ENCODE measurements around the gene CCRL2. TPM values are rescaled to one million over a fixed set of nuclear protein-coding genes. Genes with fewer than 3 reads are reported as not detected.
"Not testable (repeated sequence)": the region's sequence is repeated elsewhere in the genome, so short reads cannot be mapped to it uniquely, and the experiment has no call there.

CCRL2 gene
- total RNA-seq, 1 donor from 2014 or later = 0.41 TPM

DNA sequence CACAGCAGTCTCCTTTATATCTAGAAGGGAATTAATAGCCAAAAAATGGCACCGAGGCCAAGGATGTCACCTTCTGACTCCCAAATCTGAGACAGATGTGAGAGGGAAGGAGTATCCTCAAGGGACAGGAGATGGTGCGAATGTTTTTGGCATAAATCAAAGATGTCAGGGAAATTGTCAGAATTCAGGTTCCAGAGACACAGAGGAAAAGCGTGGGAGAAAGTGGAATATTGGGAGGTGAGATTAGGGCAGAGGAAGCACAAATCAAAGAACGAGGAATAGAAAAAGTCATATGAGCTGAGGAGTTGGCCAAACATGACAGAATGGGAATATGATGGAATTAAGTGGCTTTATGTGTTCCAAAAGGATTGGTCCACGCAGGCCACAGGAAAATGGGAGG lies 6.2 kb upstream of the CCRL2 start:
- FAIRE-seq (no peak), DNase-seq (ENCODE audit: low spot score in 2 of 2) (no peak)

DNA sequence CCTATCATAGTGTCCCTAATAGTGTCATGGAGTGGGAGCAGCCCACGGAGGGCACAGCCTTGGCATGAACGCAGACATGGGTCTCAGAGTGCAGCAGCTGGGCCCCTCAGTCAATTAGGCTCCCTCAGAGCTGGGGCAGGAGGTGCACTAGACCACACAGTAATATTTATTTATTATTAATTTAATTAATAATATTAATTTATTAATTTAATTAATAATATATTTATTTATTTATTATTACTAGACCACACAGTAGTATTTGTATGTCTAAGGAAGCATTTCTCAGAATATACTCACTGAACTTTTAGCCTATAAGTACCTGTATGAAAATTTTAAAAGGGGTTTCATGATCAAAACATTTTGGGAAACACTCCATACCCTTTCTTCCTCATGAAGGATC lies 5.5 kb upstream of the CCRL2 start:
- DNase-seq (ENCODE audit: low spot score in 2 of 2) = no peak
- FAIRE-seq = no peak

GRCh38 chr3:46402902-46403301 lies 4.2 kb upstream of the CCRL2 start:
- FAIRE-seq; DNase-seq (ENCODE audit: low spot score in 2 of 2): not testable (repeated sequence)

DNA sequence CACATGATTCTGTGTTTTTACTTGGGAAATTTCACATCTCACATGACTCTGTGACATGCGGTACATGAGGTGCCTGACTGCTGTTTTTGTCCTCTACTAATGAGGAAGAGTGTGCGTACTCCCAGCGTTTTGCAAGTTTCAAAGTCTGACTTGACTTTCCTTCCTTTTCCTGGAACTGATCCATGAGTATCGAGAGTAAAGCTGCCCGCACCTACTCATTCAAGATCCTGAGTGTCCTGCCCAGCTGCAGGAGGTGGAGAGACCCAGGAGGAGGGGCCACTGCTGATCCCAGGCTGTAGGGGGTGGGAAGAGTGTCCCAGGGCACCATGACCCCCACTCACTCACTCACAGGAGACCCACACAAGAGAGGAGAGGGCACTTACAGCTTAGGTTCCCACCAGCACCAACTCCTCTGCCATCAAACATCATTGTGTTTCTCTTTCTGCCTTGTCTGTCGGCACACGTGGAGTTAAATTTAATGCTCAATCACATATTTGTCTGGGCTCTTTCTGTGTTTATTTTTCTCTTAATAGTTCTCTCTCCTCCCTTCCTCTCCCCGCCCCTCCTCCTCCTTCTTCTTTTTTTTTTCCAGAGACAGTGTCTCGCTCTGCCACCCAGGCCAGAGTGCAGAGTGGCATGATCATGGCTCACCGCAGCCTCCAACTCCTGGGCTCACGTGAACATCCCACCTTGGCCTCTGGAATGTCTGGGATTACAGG lies 1.6 kb upstream of the CCRL2 start:
- DNase-seq (ENCODE audit: low spot score in 2 of 2) (no peak), FAIRE-seq (no peak)

GRCh38 chr3:46406443-46406787 lies 644 bp upstream of the CCRL2 start:
- DNase-seq (ENCODE audit: low spot score in 2 of 2) = no peak
- FAIRE-seq = no peak

GRCh38 chr3:46407970-46408369 lies 911 bp downstream of the CCRL2 start:
- DNase-seq (ENCODE audit: low spot score in 2 of 2) (no peak), FAIRE-seq (no peak)

GRCh38 chr3:46408853-46409252 lies 1.8 kb downstream of the CCRL2 start:
- FAIRE-seq (no peak), DNase-seq (ENCODE audit: low spot score in 2 of 2) (no peak)

- no peak for FAIRE-seq
- DNase-seq (ENCODE audit: low spot score in 2 of 2) = no peak
These were observed 2.9 kb downstream of the CCRL2 start for GRCh38 chr3:46409739-46410489.

DNA sequence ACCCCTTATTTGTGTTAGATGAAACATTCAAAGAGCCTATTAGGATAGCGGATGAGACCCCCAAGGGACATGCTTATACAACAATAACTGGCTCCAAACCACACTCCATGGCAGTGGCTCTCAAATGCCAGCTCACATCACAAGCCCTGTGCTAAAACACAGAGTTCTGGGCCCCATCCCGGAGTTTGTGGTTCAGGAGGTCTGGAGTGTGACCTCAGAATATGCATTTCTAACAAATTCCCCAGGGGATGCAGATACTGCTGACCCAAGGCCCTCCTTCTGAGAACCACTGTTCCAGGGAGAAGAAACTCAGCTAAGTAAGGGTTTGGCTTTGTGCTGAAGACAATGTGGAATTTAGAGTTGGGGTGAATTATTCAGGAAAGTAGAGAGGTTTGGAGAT lies 3.6 kb downstream of the CCRL2 start:
- no peak for DNase-seq (ENCODE audit: low spot score in 2 of 2)
- no peak for FAIRE-seq

GRCh38 chr3:46411271-46411670 lies 4.2 kb downstream of the CCRL2 start:
- FAIRE-seq (no peak), DNase-seq (ENCODE audit: low spot score in 2 of 2) (no peak)

- FAIRE-seq (no peak), DNase-seq (ENCODE audit: low spot score in 2 of 2) (no peak)
These were observed 5.8 kb downstream of the CCRL2 start for GRCh38 chr3:46412786-46413298.

DNA sequence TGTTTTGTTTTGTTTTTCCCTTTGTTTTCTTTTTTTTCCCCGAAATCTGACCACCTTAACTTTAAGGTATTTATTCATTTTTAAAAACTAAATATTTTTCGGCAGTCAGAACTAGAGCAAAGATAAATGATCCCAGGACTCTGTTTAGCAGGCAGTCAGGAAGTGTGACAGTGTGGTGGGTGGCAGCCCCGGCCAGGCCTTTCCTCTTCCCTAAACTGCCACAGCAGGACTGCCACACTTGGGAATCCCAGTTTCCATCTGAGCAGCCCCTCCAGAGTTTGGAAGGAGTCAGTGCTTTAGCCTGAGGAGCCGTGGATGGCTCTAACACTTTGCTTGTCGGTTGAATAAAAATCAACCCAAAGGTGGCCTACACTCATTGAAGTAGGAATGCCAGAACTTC lies 6.9 kb downstream of the CCRL2 start:
- DNase-seq (ENCODE audit: low spot score in 2 of 2) (no peak), FAIRE-seq (no peak)

- DNase-seq (ENCODE audit: low spot score in 2 of 2) = no peak
- FAIRE-seq = no peak
These were observed 7.7 kb downstream of the CCRL2 start for GRCh38 chr3:46414739-46415138.

GRCh38 chr3:46416125-46416810 lies 9.2 kb downstream of the CCRL2 start:
- DNase-seq (ENCODE audit: low spot score in 2 of 2) (no peak), FAIRE-seq (no peak)

GRCh38 chr3:46416811-46417510 lies 9.9 kb downstream of the CCRL2 start:
- FAIRE-seq (no peak), DNase-seq (ENCODE audit: low spot score in 2 of 2) (no peak)

GRCh38 chr3:46417841-46418611 lies 11.0 kb downstream of the CCRL2 start:
- FAIRE-seq = no peak
- no peak for DNase-seq (ENCODE audit: low spot score in 2 of 2)

GRCh38 chr3:46419816-46420215 lies 12.8 kb downstream of the CCRL2 start:
- DNase-seq (ENCODE audit: low spot score in 2 of 2) (no peak), FAIRE-seq (no peak)

DNA sequence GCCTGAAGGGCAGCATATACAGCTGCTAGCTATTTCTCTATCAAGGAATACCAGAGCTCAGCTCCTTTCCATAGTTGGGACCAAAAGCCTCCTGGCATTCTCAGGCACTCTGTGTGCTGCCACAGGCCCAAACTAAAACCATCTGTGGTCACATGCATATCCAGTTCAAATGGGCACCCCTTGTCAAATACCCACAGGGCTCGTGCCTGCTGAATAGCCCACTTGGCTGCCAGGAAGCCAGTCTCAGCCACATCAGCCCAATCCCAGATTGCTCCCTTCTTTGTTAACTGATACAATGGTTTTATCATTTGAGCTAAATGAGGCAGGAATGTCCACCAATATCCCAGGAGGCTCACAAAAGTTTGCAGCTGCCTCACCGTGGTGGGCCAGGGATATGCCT lies 13.9 kb downstream of the CCRL2 start:
- FAIRE-seq = no peak
- DNase-seq (ENCODE audit: low spot score in 2 of 2) = no peak

DNA sequence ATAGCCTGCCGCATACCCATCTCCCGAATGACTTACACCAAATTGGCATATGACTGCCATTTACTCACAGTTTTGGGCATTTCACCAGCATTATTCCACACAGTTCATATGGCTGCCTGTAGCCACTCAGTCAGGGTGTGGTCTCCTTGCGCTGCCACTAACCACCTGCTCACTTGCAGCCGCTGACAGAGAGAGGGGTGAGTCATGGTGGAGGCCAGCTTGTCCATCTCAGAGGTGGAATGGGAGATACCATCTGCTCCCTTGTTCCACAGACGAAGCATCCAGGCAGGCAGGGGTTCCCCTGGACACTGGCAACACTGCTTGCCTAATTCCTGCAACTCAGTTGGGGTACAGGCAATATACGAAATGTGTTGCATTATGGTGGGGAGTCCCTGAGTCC lies 15.6 kb downstream of the CCRL2 start:
- DNase-seq (ENCODE audit: low spot score in 2 of 2) (no peak), FAIRE-seq (no peak)

- DNase-seq (ENCODE audit: low spot score in 2 of 2) = no peak
- FAIRE-seq = no peak
These were observed 16.5 kb downstream of the CCRL2 start for GRCh38 chr3:46423588-46423987.

Measured in frontal cortex (tissue), 4 donors.